GM12801 (cell line): ENCODE measurements around the gene VAV2.

Experiments
- CTCF ChIP-seq: IDR thresholded peaks from one replicate; pipeline ENCODE4 v1.5.1; 2011; ENCODE audit warnings: control low read depth; ENCODE audit not compliant: insufficient read length; ENCODE audit errors: extremely low read depth

VAV2 gene

GRCh38 chr9:133882849-133883755, 109.0 kb downstream of the VAV2 start:
- TF ChIP-seq CTCF: no peak

GRCh38 chr9:133881671-133882381, 110.3 kb downstream of the VAV2 start:
- TF ChIP-seq CTCF: no peak

GRCh38 chr9:133880851-133881661, 111.1 kb downstream of the VAV2 start:
- TF ChIP-seq CTCF: no peak

GRCh38 chr9:133880136-133880535, 112.0 kb downstream of the VAV2 start:
- no peak for TF ChIP-seq CTCF

GRCh38 chr9:133879615-133880014, 112.5 kb downstream of the VAV2 start:
- TF ChIP-seq CTCF: no peak

- TF ChIP-seq CTCF: no peak
Measured at GRCh38 chr9:133878402-133878801, 113.7 kb downstream of the VAV2 start.

- no peak for TF ChIP-seq CTCF
Measured at GRCh38 chr9:133877967-133878366, 114.2 kb downstream of the VAV2 start.
